SK-N-SH treated with all-trans-retinoic acid at 6 μM for 48 hours (cell line): Measurements from ENCODE around the gene CADM1.

Experiments used
- ATAC-seq: fragments of 200-7000 bp; cut with Tn5 transposase; 3 replicates; pipeline ENCODE4 v1.9.1; 2020; ENCODE audit warnings: mild to moderate bottlenecking, moderate library complexity
- ARNTL ChIP-seq: fragments of 450-650 bp; formaldehyde crosslinking; IDR thresholded peaks from 2 replicates; pipeline ENCODE4 v1.5.0; 2020; ENCODE audit warnings: low read depth, mild to moderate bottlenecking, moderate library complexity, borderline replicate concordance
- BACH2 ChIP-seq: fragments of 250-450 bp; sonication (Bioruptor Pico); IDR thresholded peaks from 2 replicates; pipeline ENCODE4 v1.9.0; 2021; ENCODE audit warnings: mild to moderate bottlenecking, borderline replicate concordance
- CREB5 ChIP-seq: fragments of 250-450 bp; sonication (Bioruptor Pico); IDR thresholded peaks from 2 replicates; pipeline ENCODE4 v1.5.1; 2020; ENCODE audit warnings: low read depth, mild to moderate bottlenecking, moderate library complexity
- CSDC2 ChIP-seq: fragments of 250-450 bp; sonication (Bioruptor Pico); IDR thresholded peaks from 2 replicates; pipeline ENCODE4 v1.5.0; 2020; ENCODE audit warnings: mild to moderate bottlenecking, moderate library complexity
- CSRNP3 ChIP-seq: fragments of 250-450 bp; sonication (Bioruptor Pico); IDR thresholded peaks from 2 replicates; pipeline ENCODE4 v1.5.1; 2021; ENCODE audit warnings: mild to moderate bottlenecking, moderate library complexity
- ESRRG ChIP-seq: fragments of 250-450 bp; sonication (Bioruptor Pico); IDR thresholded peaks from 2 replicates; pipeline ENCODE4 v1.6.1; 2021; ENCODE audit warnings: mild to moderate bottlenecking
- GLIS3 ChIP-seq: fragments of 250-450 bp; sonication (Bioruptor Pico); IDR thresholded peaks from 2 replicates; pipeline ENCODE4 v1.5.0; 2020; ENCODE audit warnings: mild to moderate bottlenecking, moderate library complexity
- ISL1 ChIP-seq: fragments of 250-450 bp; sonication (Bioruptor Pico); IDR thresholded peaks from 2 replicates; pipeline ENCODE4 v2.1.2; 2022; ENCODE audit warnings: mild to moderate bottlenecking, moderate library complexity
- OSR1 ChIP-seq: fragments of 250-450 bp; sonication (Bioruptor Pico); IDR thresholded peaks from 2 replicates; pipeline ENCODE4 v1.8.0; 2022; ENCODE audit warnings: moderate library complexity, mild to moderate bottlenecking, inconsistent platforms
- PATZ1 ChIP-seq: fragments of 250-450 bp; sonication (Bioruptor Pico); IDR thresholded peaks from 2 replicates; pipeline ENCODE4 v1.8.0; 2020; ENCODE audit warnings: mild to moderate bottlenecking, moderate library complexity, borderline replicate concordance
- POU6F1 ChIP-seq: fragments of 250-450 bp; sonication (Bioruptor Pico); IDR thresholded peaks from 2 replicates; pipeline ENCODE4 v1.8.0; 2021; ENCODE audit warnings: low read depth, mild to moderate bottlenecking, moderate library complexity, borderline replicate concordance
- RARB ChIP-seq: fragments of 250-450 bp; sonication (Bioruptor Pico); IDR thresholded peaks from 2 replicates; pipeline ENCODE4 v1.8.0; 2021; ENCODE audit warnings: mild to moderate bottlenecking, moderate library complexity
- SNAI2 ChIP-seq: fragments of 250-450 bp; sonication (Bioruptor Pico); IDR thresholded peaks from 2 replicates; pipeline ENCODE4 v1.5.0; 2020; ENCODE audit warnings: mild to moderate bottlenecking, moderate library complexity
- TCF4 ChIP-seq: fragments of 250-450 bp; sonication (Bioruptor Pico); IDR thresholded peaks from 2 replicates; pipeline ENCODE4 v1.8.0; 2021; ENCODE audit warnings: mild to moderate bottlenecking, moderate library complexity, borderline replicate concordance
- TOX ChIP-seq: fragments of 250-450 bp; sonication (Bioruptor Pico); IDR thresholded peaks from 2 replicates; pipeline ENCODE4 v1.8.0; 2021; ENCODE audit warnings: mild to moderate bottlenecking, moderate library complexity, borderline replicate concordance
- TSHZ2 ChIP-seq: fragments of 250-450 bp; sonication (Bioruptor Pico); IDR thresholded peaks from 2 replicates; pipeline ENCODE4 v1.5.0; 2020; ENCODE audit warnings: mild to moderate bottlenecking, moderate library complexity
- ZC3H10 ChIP-seq: fragments of 250-450 bp; sonication (Bioruptor Pico); IDR thresholded peaks from 2 replicates; pipeline ENCODE4 v1.5.1; 2021; ENCODE audit warnings: mild to moderate bottlenecking, moderate library complexity
- ZFP30 ChIP-seq: fragments of 450-650 bp; formaldehyde crosslinking; IDR thresholded peaks from 2 replicates; pipeline ENCODE4 v1.5.0; 2022; ENCODE audit warnings: mild to moderate bottlenecking, moderate library complexity
- ZNF565 ChIP-seq: fragments of 450-650 bp; formaldehyde crosslinking; conservative IDR thresholded peaks from 2 replicates; pipeline ENCODE4 v1.5.0; 2020; ENCODE audit warnings: low read depth, mild to moderate bottlenecking, moderate library complexity
- ZNF70 ChIP-seq: fragments of 450-650 bp; formaldehyde crosslinking; IDR thresholded peaks from 2 replicates; pipeline ENCODE4 v1.5.0; 2020; ENCODE audit warnings: mild to moderate bottlenecking, moderate library complexity

CADM1 gene

GRCh38 chr11:115242982-115243381 is 261.2 kb downstream of the CADM1 start:
- no peak for ATAC-seq
- TF ChIP-seq CREB5 (CRISPR knock-in tag) (no peak), OSR1 (CRISPR knock-in tag) (no peak), ISL1 (CRISPR knock-in tag) (no peak), TSHZ2 (CRISPR knock-in tag) (no peak), POU6F1 (no peak), TCF4 (CRISPR knock-in tag) (no peak), GLIS3 (CRISPR knock-in tag) (no peak), ZFP30 (CRISPR knock-in tag) (no peak), RARB (no peak), ZNF70 (CRISPR knock-in tag) (no peak), TOX (CRISPR knock-in tag) (no peak), PATZ1 (CRISPR knock-in tag) (no peak)
- TF ChIP-seq, all 23 proteins: peak for 0

- TF ChIP-seq OSR1 (CRISPR knock-in tag) (no peak), ISL1 (CRISPR knock-in tag) (no peak), TOX (CRISPR knock-in tag) (no peak), SNAI2 (CRISPR knock-in tag) (no peak), CREB5 (CRISPR knock-in tag) (no peak), ZNF565 (CRISPR knock-in tag) (no peak), BACH2 (no peak), ESRRG (CRISPR knock-in tag) (no peak), TSHZ2 (CRISPR knock-in tag) (no peak), CSDC2 (CRISPR knock-in tag) (no peak), ZC3H10 (no peak), CSRNP3 (CRISPR knock-in tag) (no peak), ARNTL (CRISPR knock-in tag) (no peak), ZFP30 (CRISPR knock-in tag) (no peak), GLIS3 (CRISPR knock-in tag) (no peak), ZNF70 (CRISPR knock-in tag) (no peak)
- no peak for ATAC-seq
These were observed 262.3 kb downstream of the CADM1 start for GRCh38 chr11:115241899-115242298.
